Spinal cord (tissue), 10 donors: Measurements from ENCODE around the gene PPM1G. TPM values are rescaled to one million over a fixed set of nuclear protein-coding genes. Genes with fewer than 3 reads are reported as not detected.

Source experiments
- DNase-seq, 6 donors: peaks; one replicate each; pipeline versions ENCODE4 v3.0.0 to v3.0.0-alpha.2; 2013 to 2015; ENCODE audit warnings: low spot score in 6 of 6, low read depth in 4 of 6
- H3K27ac ChIP-seq: one replicate; pipeline ENCODE4 v1.5.1; 2013; ENCODE audit warnings: low read depth, low read length, control low read depth
- H3K27me3 ChIP-seq: one replicate; pipeline ENCODE4 v1.6.1; 2013; ENCODE audit warnings: low read length; ENCODE audit not compliant: control insufficient read depth, insufficient read depth
- H3K36me3 ChIP-seq: one replicate; pipeline ENCODE4 v1.6.1; 2013; ENCODE audit warnings: low read length; ENCODE audit not compliant: control insufficient read depth, insufficient read depth
- H3K4me1 ChIP-seq: one replicate; pipeline ENCODE4 v1.6.1; 2013; ENCODE audit warnings: low read length; ENCODE audit not compliant: control insufficient read depth, insufficient read depth
- H3K4me3 ChIP-seq: one replicate; pipeline ENCODE4 v1.5.1; 2013; ENCODE audit warnings: low read depth, low read length, control low read depth
- H3K9me3 ChIP-seq: one replicate; pipeline ENCODE4 v1.6.1; 2013; ENCODE audit warnings: low read length; ENCODE audit not compliant: control insufficient read depth, insufficient read depth
- WGBS: methylation state at CpG from one replicate; pipeline ENCODE4 v1.1.5; 2013; ENCODE audit warnings: missing lambda C conversion rate; ENCODE audit not compliant: insufficient coverage; 5-methylcytosine and 5-hydroxymethylcytosine counted together
- polyA plus RNA-seq, 2 donors: library from polyadenylated mRNA; unstranded; fragments of 120-200 nt; gene quantifications; one replicate each; pipeline ENCODE4 v1.2.1, GENCODE V29; 2013; ENCODE audit not compliant: insufficient read length in 2 of 2
- total RNA-seq, 2 donors: library from RNA; depleted of rRNA in 1 of 2; stranded (reverse); fragments of 120-200 nt in 1 of 2; fragments of >200 nt in 1 of 2; gene quantifications; one replicate each; pipeline versions ENCODE4 v1.2.3 to v1.2.4, GENCODE V29; 2013 to 2014
- donor health status: healthy.

Gene PPM1G
- total and polyA plus RNA-seq, 4 donors = 40.2 to 96.1 (median 82.3) TPM

DNA sequence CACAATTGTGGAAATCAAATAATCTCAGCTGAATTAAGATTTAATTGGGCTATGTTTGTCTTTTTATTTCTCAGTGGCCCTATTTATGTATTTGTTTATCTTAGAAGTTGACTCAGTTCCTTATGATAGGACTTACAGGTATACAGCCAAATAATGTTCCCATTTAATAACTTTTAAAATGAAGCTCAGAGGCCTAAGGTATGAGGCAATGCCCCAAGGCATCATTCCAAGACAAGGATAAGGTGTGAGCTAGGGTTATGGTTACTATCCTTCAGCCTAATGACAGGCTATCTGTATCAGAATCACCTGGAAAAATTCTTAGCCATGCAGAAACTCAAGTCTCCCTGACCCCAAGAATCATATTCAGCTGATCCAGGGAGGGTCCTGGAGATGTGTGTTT, 11.6 kb upstream of the PPM1G start:
- Histone ChIP-seq H3K4me3 (no peak overlapping the region), H3K9me3 (no peaks in the 10 kb centered on the region), H3K27ac (no peak overlapping the region), H3K4me1 (no peaks in the 10 kb centered on the region), H3K36me3 (no peaks in the 10 kb centered on the region), H3K27me3 (no peaks in the 10 kb centered on the region)
- no peak for DNase-seq

GRCh38 chr2:27416151-27416550, 6.8 kb upstream of the PPM1G start:
- Histone ChIP-seq H3K4me1 (no peaks in the 10 kb centered on the region), H3K4me3 (no peak overlapping the region), H3K36me3 (no peaks in the 10 kb centered on the region), H3K9me3 (no peaks in the 10 kb centered on the region), H3K27me3 (no peaks in the 10 kb centered on the region), H3K27ac (no peak overlapping the region)
- DNase-seq = no peak
- WGBS = 95% methylated on average over 5 of the region's 6 CpGs

GRCh38 chr2:27412419-27413152, 3.2 kb upstream of the PPM1G start:
- Histone ChIP-seq H3K4me3 (no peak overlapping the region), H3K9me3 (no peaks in the 10 kb centered on the region), H3K36me3 (no peaks in the 10 kb centered on the region), H3K27ac (no peak overlapping the region), H3K4me1 (peaks cover 4% of the 10 kb centered on the region), H3K27me3 (no peaks in the 10 kb centered on the region)
- 90% methylated on average over 2 of the region's 9 CpGs for WGBS
- DNase-seq = no peak

DNA sequence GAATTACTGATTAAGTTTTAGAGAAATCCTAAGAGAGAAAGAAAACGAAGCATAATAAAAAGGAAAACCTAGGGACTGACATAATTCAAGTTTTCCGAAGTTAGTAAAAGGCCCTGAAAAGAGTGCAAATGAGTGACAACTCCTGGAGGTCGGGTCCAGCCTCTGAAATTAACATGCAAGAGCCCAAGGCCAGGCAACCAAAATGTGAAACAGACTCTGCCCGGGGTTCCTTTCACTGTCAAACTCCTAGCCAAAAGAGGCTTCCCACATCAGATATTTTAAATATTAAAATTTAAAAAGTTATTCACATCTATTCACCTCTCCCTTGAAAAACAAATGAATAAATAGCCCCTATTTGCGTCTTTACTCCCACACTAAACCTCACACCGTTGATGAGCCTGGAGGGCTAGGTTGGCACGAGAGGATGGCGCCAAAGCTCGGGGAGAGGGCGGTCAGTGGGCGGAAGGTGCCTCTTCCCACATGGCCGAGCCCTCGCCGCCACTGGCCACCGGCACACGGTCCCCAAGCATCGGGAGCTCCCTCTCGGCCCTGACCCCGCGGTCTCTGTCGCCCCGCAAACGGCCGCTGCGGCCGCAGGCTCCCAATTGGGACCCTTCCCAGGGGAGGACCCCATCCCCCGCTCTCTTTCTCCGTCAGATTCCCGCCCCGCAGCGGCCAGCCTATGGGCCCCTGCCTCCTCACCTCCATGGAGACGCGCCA, 630 bp downstream of the PPM1G start:
- Histone ChIP-seq H3K4me3 (peak overlapping the region; percentile 88), H3K36me3 (peaks cover 11% of the 10 kb centered on the region), H3K9me3 (no peaks in the 10 kb centered on the region), H3K27me3 (no peaks in the 10 kb centered on the region), H3K27ac (peak overlapping the region; percentile 73), H3K4me1 (peaks cover 5% of the 10 kb centered on the region)
- peak in 1 of 6 donors; percentile 5 for DNase-seq
- WGBS = under 1% methylated on average over 30 of the region's 33 CpGs

DNA sequence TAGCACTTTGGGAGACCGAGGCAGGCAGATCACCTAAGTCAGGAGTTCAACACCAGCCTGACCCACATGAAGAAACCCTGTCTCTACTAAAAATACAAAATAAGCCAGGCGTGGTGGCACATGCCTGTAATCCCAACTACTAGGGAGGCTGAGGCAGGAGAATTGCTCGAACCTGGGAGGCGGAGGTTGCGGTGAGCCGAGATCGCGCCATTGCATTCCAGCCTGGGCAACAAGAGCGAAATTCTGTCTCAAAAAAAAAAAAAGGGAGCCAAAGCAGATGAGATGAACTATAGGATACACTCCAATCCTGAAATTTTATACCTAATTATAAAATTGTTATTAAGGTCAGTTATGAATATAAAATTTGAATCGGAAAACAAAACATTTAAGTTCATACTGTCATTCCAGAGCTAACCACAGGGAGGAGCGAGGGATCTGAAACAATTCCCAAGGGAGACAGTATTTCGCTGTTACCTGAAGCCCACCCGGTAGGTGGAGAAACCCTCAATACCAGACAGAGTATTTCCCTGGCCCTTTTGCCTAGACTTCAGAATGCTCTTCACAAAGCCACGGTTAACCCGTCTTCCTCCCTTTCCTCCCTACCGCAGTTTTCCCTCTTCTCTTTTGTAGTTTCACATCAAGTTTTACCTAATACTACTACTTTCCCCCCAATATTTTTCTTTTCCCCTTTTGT, 1.4 kb downstream of the PPM1G start:
- peaks cover 13% of the 10 kb centered on the region for H3K36me3 ChIP-seq
- peaks cover 5% of the 10 kb centered on the region for H3K4me1 ChIP-seq
- H3K27me3 ChIP-seq = no peaks in the 10 kb centered on the region
- peak overlapping the region; percentile 16 for H3K27ac ChIP-seq
- H3K4me3 ChIP-seq = peak overlapping the region; percentile 88
- DNase-seq = peak in 2 of 6 donors; percentile 54 to 76
- H3K9me3 ChIP-seq = no peaks in the 10 kb centered on the region
- WGBS = 16% methylated on average over 7 of the region's 16 CpGs

DNA sequence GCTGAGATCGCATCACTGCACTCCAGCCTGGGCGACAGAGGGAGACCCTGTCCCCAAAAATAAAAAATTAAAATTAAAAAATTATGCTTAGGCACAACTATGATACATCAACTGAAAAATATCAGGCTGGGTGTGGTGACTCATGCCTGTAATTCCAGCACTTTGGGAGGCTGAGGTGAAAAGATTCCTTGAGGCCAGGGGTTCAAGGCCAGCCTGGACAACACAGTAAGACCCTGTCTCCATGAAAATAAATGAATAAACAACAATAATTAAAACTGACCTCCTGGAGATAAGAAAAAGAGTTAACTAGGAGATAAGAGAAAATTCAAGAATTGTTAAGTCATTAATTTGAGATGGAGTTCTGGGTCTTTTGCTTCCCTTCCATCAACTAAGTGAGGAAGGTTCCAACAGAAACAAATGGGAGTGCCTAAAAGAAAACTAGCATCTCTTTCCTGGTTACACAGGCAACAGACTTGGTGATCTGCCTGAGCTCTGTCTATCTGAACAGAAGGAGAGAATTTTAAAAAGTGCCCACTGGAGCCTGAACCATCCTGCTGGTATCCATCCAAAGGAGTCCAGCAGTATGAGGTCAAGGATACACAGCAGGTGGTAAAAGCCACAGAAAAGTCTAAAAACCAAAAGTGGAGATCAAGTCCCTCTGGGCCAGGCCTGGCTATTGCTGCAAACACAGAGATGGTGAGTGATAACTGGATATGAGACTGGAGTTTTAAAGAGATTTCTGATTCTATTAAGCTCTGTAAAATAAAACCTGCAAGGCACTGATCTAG, 8.8 kb downstream of the PPM1G start:
- Histone ChIP-seq H3K4me1 (no peaks in the 10 kb centered on the region), H3K9me3 (no peaks in the 10 kb centered on the region), H3K36me3 (peaks cover 16% of the 10 kb centered on the region), H3K27ac (no peak overlapping the region), H3K27me3 (no peaks in the 10 kb centered on the region), H3K4me3 (no peak overlapping the region)
- peak in 1 of 6 donors; percentile 42 for DNase-seq
- WGBS = no CpG with 5 or more reads among the region's 2 CpGs

DNA sequence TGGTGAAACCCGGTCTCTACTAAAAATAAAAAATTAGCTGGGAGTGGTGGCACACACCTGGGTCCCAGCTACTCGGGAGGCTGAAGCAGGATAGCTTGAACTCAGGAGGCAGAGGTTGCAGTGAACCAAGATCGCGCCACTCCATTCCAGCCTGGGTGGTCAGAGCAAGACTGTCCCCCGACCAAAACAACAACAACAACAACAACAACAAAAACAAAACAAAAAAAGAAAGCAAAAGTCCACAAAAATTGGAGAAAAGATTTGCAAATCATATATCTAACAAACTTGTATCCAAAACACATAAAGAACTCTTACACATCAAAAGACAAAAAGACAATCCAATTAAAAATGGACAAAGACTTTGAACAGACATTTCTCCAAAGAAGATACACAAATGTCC, 10.4 kb downstream of the PPM1G start:
- no peaks in the 10 kb centered on the region for H3K9me3 ChIP-seq
- H3K36me3 ChIP-seq = peaks cover 9% of the 10 kb centered on the region
- no peak for DNase-seq
- H3K4me1 ChIP-seq = no peaks in the 10 kb centered on the region
- H3K4me3 ChIP-seq = no peak overlapping the region
- WGBS = 94% methylated on average over 2 of the region's 5 CpGs
- H3K27ac ChIP-seq = no peak overlapping the region
- H3K27me3 ChIP-seq = no peaks in the 10 kb centered on the region

DNA sequence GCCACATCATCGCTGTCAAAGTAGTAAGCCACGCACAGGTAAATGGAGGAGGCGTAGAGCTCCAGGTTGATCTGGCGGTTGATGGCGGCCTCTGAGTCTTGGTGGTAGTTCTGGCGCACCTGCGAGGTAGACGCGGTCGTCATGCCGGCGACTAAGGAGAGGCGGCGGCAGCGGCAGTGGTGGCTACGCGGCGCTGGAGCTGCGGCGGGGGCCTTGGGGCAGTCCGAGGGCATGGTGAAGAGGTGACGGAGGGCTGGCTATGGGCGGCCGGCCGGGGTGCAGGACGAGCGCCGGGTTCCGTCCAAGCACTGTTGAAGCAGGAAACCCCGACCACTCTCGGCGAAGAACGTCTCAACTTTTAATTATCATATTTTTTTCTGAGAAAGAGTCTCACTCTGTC, 16.2 kb downstream of the PPM1G start:
- WGBS = 98% methylated on average over 22 of the region's 33 CpGs
- H3K4me3 ChIP-seq = no peak overlapping the region
- no peaks in the 10 kb centered on the region for H3K9me3 ChIP-seq
- no peak for DNase-seq
- H3K36me3 ChIP-seq = peaks cover 7% of the 10 kb centered on the region
- H3K27me3 ChIP-seq = no peaks in the 10 kb centered on the region
- no peaks in the 10 kb centered on the region for H3K4me1 ChIP-seq
- H3K27ac ChIP-seq = no peak overlapping the region
